MM.1S (cell line): Measurements from ENCODE around the gene SEPTIN2.

ENCODE experiments used
- CTCF ChIP-seq: fragments of 300-600 bp; sonication (generic); IDR thresholded peaks from 2 replicates; pipeline ENCODE4 v1.5.1; 2016; ENCODE audit warnings: antibody characterized with exemption, low read length, mixed read lengths
- EZH2 ChIP-seq: fragments of 300-600 bp; sonication (generic); optimal IDR thresholded peaks from 2 replicates; pipeline ENCODE3; 2017; ENCODE audit warnings: low read depth, mild to moderate bottlenecking, antibody characterized with exemption, low read length, mixed read lengths
- EZH2phosphoT487 ChIP-seq: fragments of 300-600 bp; sonication (generic); IDR thresholded peaks from 2 replicates; pipeline ENCODE4 v1.6.1; 2018; ENCODE audit warnings: antibody characterized with exemption, low read length

DNA sequence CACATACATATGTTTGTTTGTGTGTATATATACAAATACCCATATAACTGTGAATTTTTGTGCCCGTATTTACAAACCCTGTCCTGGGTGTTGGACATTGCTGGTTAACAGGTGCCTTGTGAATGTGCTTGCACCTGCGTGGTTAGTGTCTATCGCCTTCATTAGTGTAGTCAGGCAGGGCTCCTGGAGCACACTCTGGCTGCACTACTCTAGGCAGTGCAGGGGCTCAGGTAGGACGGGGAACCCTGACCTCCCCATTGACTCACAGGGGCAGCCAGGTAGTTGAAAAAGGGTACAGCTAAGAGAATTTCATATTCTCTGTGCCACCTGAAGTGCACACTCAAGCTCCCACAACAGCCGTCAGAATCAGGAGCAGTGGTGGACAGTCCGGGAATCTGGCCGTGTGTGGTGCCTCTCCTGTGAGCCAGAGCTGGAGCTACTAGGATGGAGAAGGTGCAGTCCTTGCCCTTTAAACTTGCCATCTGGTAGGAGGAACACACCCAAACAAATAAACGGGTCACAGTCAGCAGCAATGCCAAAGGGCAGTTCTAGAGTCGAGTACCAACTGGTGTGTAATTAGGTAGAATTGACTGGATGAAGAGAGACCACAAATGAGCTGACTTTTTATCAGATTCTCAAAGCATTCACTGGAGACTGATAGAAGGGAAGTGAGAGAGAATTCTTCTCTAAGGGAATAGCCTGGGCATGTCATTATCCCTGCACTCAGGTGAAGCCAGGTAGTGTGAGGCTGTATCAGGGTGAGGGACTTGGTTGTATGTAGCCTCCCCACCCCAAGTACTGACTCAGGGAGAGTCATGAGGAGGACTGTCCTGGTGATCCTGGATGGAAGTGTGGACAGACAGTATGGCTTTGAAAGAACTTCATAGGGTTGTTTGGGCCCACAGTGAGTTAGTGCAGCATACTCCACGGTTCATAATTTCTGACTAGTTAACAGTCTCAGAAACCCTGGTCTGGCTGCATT is 84.5 kb downstream of the SEPTIN2 start:
- no peak for TF ChIP-seq CTCF
- TF ChIP-seq EZH2 = no peak
- TF ChIP-seq EZH2phosphoT487 = no peak
